IMR-90 (cell line): ENCODE data around the gene NDUFV3. TPM values are rescaled to one million over a fixed set of nuclear protein-coding genes. Genes with fewer than 3 reads are reported as not detected.

Source experiments
- ATAC-seq: fragments of 200-7000 bp; cut with Tn5 transposase; 2 replicates; pipeline ENCODE4 v1.9.1; 2020; ENCODE audit warnings: low read depth, mild to moderate bottlenecking, moderate library complexity
- BruUV-seq: library from RNA; stranded (reverse); fragments of 400-500 nt; replicated peaks from 2 replicates; lab custom pipeline; 2021; lab: Mats Ljungman, UMichigan
- CTCF ChIA-PET: fragments of 300-600 bp; formaldehyde crosslinking; extraction: SDS; loops from one replicate; lab custom pipeline; 2021; ENCODE audit warnings: antibody characterized with exemption; lab: Yijun Ruan, JAX
- POLR2A ChIA-PET: fragments of 300-600 bp; sonication (Branson Sonifier 250); formaldehyde crosslinking; loops from one replicate; lab custom pipeline; 2022; ENCODE audit warnings: antibody characterized with exemption; ENCODE audit not compliant: unreplicated experiment; lab: Charles Lee
- DNase-seq: peaks from one replicate; pipeline ENCODE4 v3.0.0; 2013
- H2AFZ ChIP-seq: replicated peaks from 2 replicates; pipeline ENCODE3; 2013; ENCODE audit warnings: low read length, mild to moderate bottlenecking; ENCODE audit not compliant: poor library complexity
- H2AK5ac ChIP-seq: 2 replicates; pipeline ENCODE4 v1.6.1; 2013; ENCODE audit warnings: low read depth, low read length, inconsistent platforms
- H2AK9ac ChIP-seq: replicated peaks from 2 replicates; pipeline ENCODE3; 2013; ENCODE audit warnings: mild to moderate bottlenecking, low read depth, low read length, moderate library complexity; ENCODE audit not compliant: poor library complexity
- H2BK120ac ChIP-seq: 2 replicates; pipeline ENCODE4 v1.6.1; 2013; ENCODE audit warnings: low read depth, low read length, inconsistent platforms
- H2BK15ac ChIP-seq: 3 replicates; pipeline ENCODE4 v1.6.1; 2013; ENCODE audit warnings: low read depth, low read length, inconsistent platforms
- H2BK20ac ChIP-seq: 2 replicates; pipeline ENCODE4 v1.6.1; 2013; ENCODE audit warnings: low read depth, mild to moderate bottlenecking, inconsistent platforms, low read length, moderate library complexity
- H2BK5ac ChIP-seq: 2 replicates; pipeline ENCODE4 v1.6.1; 2013; ENCODE audit warnings: mild to moderate bottlenecking, low read depth, low read length, inconsistent platforms; ENCODE audit not compliant: poor library complexity, severe bottlenecking
- H3K14ac ChIP-seq: replicated peaks from 2 replicates; pipeline ENCODE4 v1.6.1; 2013; ENCODE audit warnings: low read depth, low read length, inconsistent platforms
- H3K18ac ChIP-seq: 2 replicates; pipeline ENCODE4 v1.6.1; 2013; ENCODE audit warnings: low read depth, low read length, control low read depth
- H3K23ac ChIP-seq: 2 replicates; pipeline ENCODE4 v1.6.1; 2013; ENCODE audit warnings: low read depth, low read length, inconsistent platforms
- H3K27ac ChIP-seq: 2 replicates; pipeline ENCODE4 v1.5.1; 2013; ENCODE audit warnings: mild to moderate bottlenecking, control low read depth, low read length; ENCODE audit not compliant: insufficient read depth
- H3K27me3 ChIP-seq: 2 replicates; pipeline ENCODE4 v1.6.1; 2013; ENCODE audit warnings: low read length; ENCODE audit not compliant: control insufficient read depth, insufficient read depth
- H3K36me3 ChIP-seq: 2 replicates; pipeline ENCODE4 v1.6.1; 2013; ENCODE audit warnings: low read length, mixed read lengths; ENCODE audit not compliant: control insufficient read depth, insufficient read depth
- H3K4ac ChIP-seq: 2 replicates; pipeline ENCODE4 v1.6.1; 2013; ENCODE audit warnings: low read depth, low read length, inconsistent platforms
- H3K4me1 ChIP-seq: 2 replicates; pipeline ENCODE4 v1.6.1; 2013; ENCODE audit warnings: low read length, mixed read lengths; ENCODE audit not compliant: control insufficient read depth, insufficient read depth
- H3K4me2 ChIP-seq: 2 replicates; pipeline ENCODE4 v1.6.1; 2013; ENCODE audit warnings: low read depth, mild to moderate bottlenecking, control low read depth, low read length, moderate library complexity
- H3K4me3 ChIP-seq: 2 replicates; pipeline ENCODE4 v1.5.1; 2013; ENCODE audit warnings: low read depth, mild to moderate bottlenecking, control low read depth, low read length, moderate library complexity; ENCODE audit not compliant: insufficient read depth
- H3K56ac ChIP-seq: 2 replicates; pipeline ENCODE4 v1.6.1; 2013; ENCODE audit warnings: low read length, inconsistent platforms; ENCODE audit not compliant: insufficient read depth; ENCODE audit errors: extremely low read depth
- H3K79me1 ChIP-seq, 2 experiments: 2 replicates each; pipeline ENCODE4 v1.6.1; 2013; ENCODE audit warnings: low read length in 2 of 2, inconsistent platforms in 1 of 2, low read depth in 1 of 2
- H3K9ac ChIP-seq: 2 replicates; pipeline ENCODE4 v1.6.1; 2013; ENCODE audit warnings: low read depth, low read length, control low read depth
- H3K9me1 ChIP-seq: 2 replicates; pipeline ENCODE4 v1.6.1; 2013; ENCODE audit warnings: low read length, inconsistent platforms; ENCODE audit not compliant: insufficient read depth
- H3K9me3 ChIP-seq: 2 replicates; pipeline ENCODE4 v1.6.1; 2013; ENCODE audit warnings: low read length; ENCODE audit not compliant: control insufficient read depth, insufficient read depth
- H4K20me1 ChIP-seq: 2 replicates; pipeline ENCODE4 v1.6.1; 2013; ENCODE audit warnings: low read length, inconsistent platforms; ENCODE audit not compliant: insufficient read depth
- H4K5ac ChIP-seq: 2 replicates; pipeline ENCODE4 v1.6.1; 2013; ENCODE audit warnings: mild to moderate bottlenecking, low read depth, low read length, control low read depth
- H4K8ac ChIP-seq, 2 experiments: 2 replicates each; pipeline ENCODE4 v1.6.1; 2013; ENCODE audit warnings: low read depth in 2 of 2, low read length in 2 of 2, control low read depth in 1 of 2, inconsistent platforms in 1 of 2
- H4K91ac ChIP-seq: 2 replicates; pipeline ENCODE4 v1.6.1; 2013; ENCODE audit warnings: low read depth, low read length, inconsistent platforms; ENCODE audit not compliant: insufficient read depth
- CEBPB ChIP-seq: IDR thresholded peaks from 2 replicates; pipeline ENCODE4 v1.6.1; 2012; ENCODE audit warnings: low read depth, low read length, improper control_type of control experiment
- MAFK ChIP-seq: IDR thresholded peaks from 2 replicates; pipeline ENCODE4 v1.6.1; 2012; ENCODE audit warnings: low read depth, low read length, improper control_type of control experiment
- MAZ ChIP-seq: IDR thresholded peaks from 2 replicates; pipeline ENCODE4 v1.6.1; 2012; ENCODE audit warnings: low read depth, mild to moderate bottlenecking, low read length, improper control_type of control experiment, moderate library complexity, borderline replicate concordance
- WGBS, 2 experiments: methylation state at CpG; one replicate each; pipeline versions ENCODE4 v1.1.5 to v1.1.7; 2013; ENCODE audit warnings: missing lambda C conversion rate in 2 of 2; ENCODE audit not compliant: insufficient read length in 1 of 2; ENCODE audit errors: extremely low coverage in 2 of 2; 5-methylcytosine and 5-hydroxymethylcytosine counted together
- dilution Hi-C: fragments of 300-500 bp; cut with HindIII; formaldehyde crosslinking; loops from one replicate; pipeline ENCODE4 v1.14.3; 2018; ENCODE audit warnings: low sequenced_read_pairs; ENCODE audit not compliant: unreplicated experiment
- in situ Hi-C: fragments of 300-500 bp; cut with MboI; formaldehyde crosslinking; loops from 3 replicates; pipeline ENCODE4 v1.14.3; 2019; ENCODE audit warnings: low sequenced_read_pairs, inconsistent platforms, mixed read lengths
- intact Hi-C: fragments of 100-400 bp; cut with micrococcal nuclease; formaldehyde crosslinking; loops from 2 replicates; pipeline ENCODE4 v1.10.0; 2022
- polyA plus RNA-seq, 3 experiments: library from polyadenylated mRNA; depleted of rRNA; stranded (reverse); fragments of >200 nt; gene quantifications; 2 replicates each; pipeline ENCODE4 v1.2.3, GENCODE V29; 2012; ENCODE audit warnings: low replicate concordance in 1 of 3
- total RNA-seq: library from RNA; depleted of rRNA; stranded (reverse); fragments of >200 nt; gene quantifications from 2 replicates; pipeline ENCODE4 v1.2.3, GENCODE V29; 2012

The NDUFV3 gene
- total and polyA plus RNA-seq, 2 of the 4 experiments (the other 2 are of a cell fraction) = 38.5 to 55.6 TPM

- ChIA-PET POLR2A (no interaction called here), CTCF (no interaction called here)
- Histone ChIP-seq H3K14ac (peak overlapping the region; percentile 2; the same call in 1 of the 2 replicates), H3K4me3 (peak overlapping the region; percentile 67), H4K20me1 (no peaks in the 10 kb centered on the region), H3K27me3 (no peaks in the 10 kb centered on the region), H2BK5ac (peak overlapping the region; percentile 16), H3K4me1 (no peaks in the 10 kb centered on the region), H3K36me3 (peaks cover 5% of the 10 kb centered on the region), H2BK20ac (no peak overlapping the region), H4K91ac (peak overlapping the region; percentile 19), H2AK9ac (peak overlapping the region; percentile 90), H3K27ac (peak overlapping the region; percentile 56), H3K9me3 (no peaks in the 10 kb centered on the region), H2AK5ac (peak overlapping the region; percentile 53; the same call in 1 of the 2 replicates), H3K56ac (peak overlapping the region; percentile 37; the same call in 1 of the 2 replicates), H2BK15ac (no peak overlapping the region), H3K23ac (0 out of 2 replicates have a peak overlapping the region, but pooled peaks have one; percentile 21), H2BK120ac (no peak overlapping the region), H3K18ac (no peak overlapping the region), H3K79me1 (peaks cover 23 to 26% of the 10 kb centered on the region in 2 experiments), H3K4ac (peak overlapping the region; percentile 56), H4K8ac (peak overlapping the region; percentile 51 to 63), H2AFZ (peak overlapping the region; percentile 99), H3K9ac (peak overlapping the region; percentile 78), H3K9me1 (no peaks in the 10 kb centered on the region), H4K5ac (0 out of 2 replicates have a peak overlapping the region, but pooled peaks have one; percentile 25), H3K4me2 (peak overlapping the region; percentile 90)
- BruUV-seq = no TSS peak
- in situ Hi-C loops = no loop called here
- no peak for DNase-seq
- intact Hi-C loops = no loop called here
- peak; percentile 15 for ATAC-seq
- 2% methylated on average over 12 of the region's 15 CpGs; no CpG with 5 or more reads in 1 of the 2 experiments for WGBS, 2 experiments
- no peak for TF ChIP-seq CEBPB
- no peak for TF ChIP-seq MAZ
- no peak for TF ChIP-seq MAFK
- dilution Hi-C loops = no loop called here
Measured at GRCh38 chr21:42878678-42878992, 14.5 kb upstream of the NDUFV3 start.
